GM03348 (cell line): ENCODE results near the gene MEX3D.

ENCODE experiments used
- DNase-seq: peaks from one replicate; pipeline ENCODE4 v3.0.0; 2012; ENCODE audit warnings: low spot score

MEX3D gene

GRCh38 chr19:1592755-1593500 lies 24.8 kb upstream of the MEX3D start, which contains the start of gene MBD3:
TSS of gene MBD3 (minus strand) at chr19:1592865. CDS start at chr19:1592631, 234 bp downstream.
- peak; percentile 99 for DNase-seq

GRCh38 chr19:1592024-1592754 lies 24.1 kb upstream of the MEX3D start:
- DNase-seq: peak; percentile 99

- no peak for DNase-seq
These were observed 23.4 kb upstream of the MEX3D start for GRCh38 chr19:1591421-1592023.

GRCh38 chr19:1590641-1591397 lies 22.7 kb upstream of the MEX3D start:
- DNase-seq: peak; percentile 42

GRCh38 chr19:1587872-1588271 lies 19.7 kb upstream of the MEX3D start:
- no peak for DNase-seq

GRCh38 chr19:1585243-1585580 lies 17.1 kb upstream of the MEX3D start:
- DNase-seq: no peak

- DNase-seq: no peak
These were observed 16.5 kb upstream of the MEX3D start for GRCh38 chr19:1584500-1585242.

- DNase-seq: no peak
These were observed 14.1 kb upstream of the MEX3D start for GRCh38 chr19:1582201-1582600.

GRCh38 chr19:1580957-1581356 lies 12.8 kb upstream of the MEX3D start:
- DNase-seq: no peak

- no peak for DNase-seq
These were observed 12.3 kb upstream of the MEX3D start for GRCh38 chr19:1580382-1580781.

- DNase-seq: no peak
These were observed 11.1 kb upstream of the MEX3D start for GRCh38 chr19:1579222-1579621.

- DNase-seq: no peak
These were observed 9.9 kb upstream of the MEX3D start for GRCh38 chr19:1577929-1578618.

- DNase-seq: no peak
These were observed 9.2 kb upstream of the MEX3D start for GRCh38 chr19:1577090-1577928.

- DNase-seq: no peak
These were observed 8.3 kb upstream of the MEX3D start for GRCh38 chr19:1576242-1577089.

GRCh38 chr19:1575323-1576241 lies 7.5 kb upstream of the MEX3D start:
- DNase-seq: no peak

GRCh38 chr19:1574354-1575136 lies 6.4 kb upstream of the MEX3D start:
- DNase-seq: no peak

- DNase-seq: no peak
These were observed 4.7 kb upstream of the MEX3D start for GRCh38 chr19:1572795-1573194.
